ENCODE data around the gene SAP30BP. TPM values are rescaled to one million over a fixed set of nuclear protein-coding genes. Genes with fewer than 3 reads are reported as not detected.

The SAP30BP gene
- polyA plus RNA-seq, 10 donors, result 61.2 to 83.6 (median 71.5) TPM

DNA sequence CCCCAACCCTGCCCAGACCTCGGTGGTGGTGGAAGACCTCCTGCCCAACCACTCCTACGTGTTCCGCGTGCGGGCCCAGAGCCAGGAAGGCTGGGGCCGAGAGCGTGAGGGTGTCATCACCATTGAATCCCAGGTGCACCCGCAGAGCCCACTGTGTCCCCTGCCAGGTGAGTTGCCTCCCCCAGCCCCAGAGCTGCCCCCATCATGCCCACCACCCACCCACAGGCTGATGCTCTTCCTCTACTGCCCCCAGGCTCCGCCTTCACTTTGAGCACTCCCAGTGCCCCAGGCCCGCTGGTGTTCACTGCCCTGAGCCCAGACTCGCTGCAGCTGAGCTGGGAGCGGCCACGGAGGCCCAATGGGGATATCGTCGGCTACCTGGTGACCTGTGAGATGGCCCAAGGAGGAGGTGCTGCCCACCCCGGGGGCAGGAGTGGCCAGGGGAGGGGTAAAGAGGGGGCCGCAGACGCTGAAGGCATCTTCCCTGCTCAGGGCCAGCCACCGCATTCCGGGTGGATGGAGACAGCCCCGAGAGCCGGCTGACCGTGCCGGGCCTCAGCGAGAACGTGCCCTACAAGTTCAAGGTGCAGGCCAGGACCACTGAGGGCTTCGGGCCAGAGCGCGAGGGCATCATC, 89.4 kb downstream of the SAP30BP start:
- no peak for DNase-seq

- no peak for DNase-seq
Observed at GRCh38 chr17:75757086-75757681, 90.0 kb downstream of the SAP30BP start.

Other genes starting within 250 kb of the SAP30BP start
- 10 to 100 TPM; 34.5 to 65.8 (median 49.3) TPM for gene TMEM94, start 210.7 kb upstream of the SAP30BP start, polyA plus RNA-seq (ENCODE audit: insufficient read length in 10 of 10)
- 10 to 100 TPM; 16.2 to 28.7 (median 19.3) TPM for gene CASKIN2, start 151.8 kb upstream of the SAP30BP start, polyA plus RNA-seq (ENCODE audit: insufficient read length in 10 of 10)
- gene TSEN54, start 150.8 kb upstream of the SAP30BP start, polyA plus RNA-seq (ENCODE audit: insufficient read length in 10 of 10), result 10 to 100 TPM; 11.5 to 28.0 (median 20.8) TPM
- gene LLGL2, start 141.6 kb upstream of the SAP30BP start, polyA plus RNA-seq (ENCODE audit: insufficient read length in 10 of 10), result 1 to 10 TPM; 2.8 to 5.3 (median 4.6) TPM
- gene MYO15B, start 79.5 kb upstream of the SAP30BP start, polyA plus RNA-seq (ENCODE audit: insufficient read length in 10 of 10), result 100 to 1,000 TPM in 5 of 10 donors, 10 to 100 TPM in 5; 56.0 to 140 (median 100) TPM
- 10 to 100 TPM in 2 of 10 donors, 1 to 10 TPM in 8; 5.9 to 10.4 (median 8.8) TPM for gene SMIM5, start 33.9 kb upstream of the SAP30BP start, polyA plus RNA-seq (ENCODE audit: insufficient read length in 10 of 10)
- 10 to 100 TPM in 9 of 10 donors, 1 to 10 TPM in 1; 9.6 to 20.9 (median 14.1) TPM for gene RECQL5, start 184 bp upstream of the SAP30BP start, polyA plus RNA-seq (ENCODE audit: insufficient read length in 10 of 10)
- 10 to 100 TPM in 2 of 10 donors, 1 to 10 TPM in 8; 3.2 to 17.2 (median 5.4) TPM for gene ITGB4, start 54.1 kb downstream of the SAP30BP start, polyA plus RNA-seq (ENCODE audit: insufficient read length in 10 of 10)
- 10 to 100 TPM; 15.0 to 40.9 (median 25.4) TPM for gene GALK1, start 97.9 kb downstream of the SAP30BP start, polyA plus RNA-seq (ENCODE audit: insufficient read length in 10 of 10)
- gene UNK, start 117.5 kb downstream of the SAP30BP start, polyA plus RNA-seq (ENCODE audit: insufficient read length in 10 of 10), result 10 to 100 TPM; 19.7 to 29.9 (median 24.9) TPM
- gene UNC13D, start 177.1 kb downstream of the SAP30BP start, polyA plus RNA-seq (ENCODE audit: insufficient read length in 10 of 10), result 1 to 10 TPM; 2.5 to 6.8 (median 4.3) TPM
- gene WBP2, start 188.0 kb downstream of the SAP30BP start, polyA plus RNA-seq (ENCODE audit: insufficient read length in 10 of 10), result 10 to 100 TPM; 46.3 to 57.8 (median 51.4) TPM
- 10 to 100 TPM; 15.3 to 27.2 (median 21.3) TPM for gene TRIM47, start 211.2 kb downstream of the SAP30BP start, polyA plus RNA-seq (ENCODE audit: insufficient read length in 10 of 10)
- 10 to 100 TPM in 9 of 10 donors, 1 to 10 TPM in 1; 9.2 to 20.8 (median 13.9) TPM for gene TRIM65, start 229.6 kb downstream of the SAP30BP start, polyA plus RNA-seq (ENCODE audit: insufficient read length in 10 of 10)
- gene MRPL38, start 237.5 kb downstream of the SAP30BP start, polyA plus RNA-seq (ENCODE audit: insufficient read length in 10 of 10), result 10 to 100 TPM; 52.9 to 67.8 (median 63.9) TPM